SK-N-SH (cell line): ENCODE measurements around the gene XYLT2. TPM values are rescaled to one million over a fixed set of nuclear protein-coding genes. Genes with fewer than 3 reads are reported as not detected.

ENCODE experiments used
- CTCF ChIA-PET: fragments of 300-600, 350-600 bp; formaldehyde crosslinking; extraction: SDS; loops from one replicate; lab custom pipeline; 2021; lab: Yijun Ruan, JAX
- POLR2A ChIA-PET: fragments of 350-600 bp; sonication (Branson Sonifier 250); formaldehyde crosslinking; extraction: SDS; loops from one replicate; lab custom pipeline; 2020; ENCODE audit warnings: antibody characterized with exemption, inconsistent platforms; lab: Yijun Ruan, JAX
- DNase-seq: peaks from one replicate; pipeline ENCODE4 v3.0.0; 2012
- H2AFZ ChIP-seq: fragments of 200-600 bp; sonication (generic); 2 replicates; pipeline ENCODE4 v1.8.1; 2016; ENCODE audit warnings: antibody characterized with exemption, mild to moderate bottlenecking, low read depth
- H3F3A ChIP-seq: fragments of 200-600 bp; sonication (generic); replicated peaks from 2 replicates; pipeline ENCODE3; 2016; ENCODE audit warnings: antibody characterized with exemption, mild to moderate bottlenecking; ENCODE audit not compliant: insufficient read depth
- H3K27ac ChIP-seq, 2 experiments: fragments of 200-500 bp in 1 of 2; fragments of 200-600 bp in 1 of 2; sonication (Bioruptor generic) in 1 of 2; sonication (generic), shearing (Covaris generic) in 1 of 2; 2 replicates each; pipeline versions ENCODE4 v1.5.1 to v1.6.1; 2014 to 2016; ENCODE audit warnings: low read depth in 2 of 2, inconsistent platforms in 1 of 2, low read length in 1 of 2, mild to moderate bottlenecking in 1 of 2, mixed read lengths in 1 of 2
- H3K27me3 ChIP-seq: fragments of 200-600 bp; sonication (generic), shearing (Covaris generic); 2 replicates; pipeline ENCODE4 v1.6.1; 2016; ENCODE audit warnings: mixed run types; ENCODE audit not compliant: insufficient read depth
- H3K36me3 ChIP-seq, 2 experiments: fragments of 200-500 bp in 1 of 2; fragments of 200-600 bp in 1 of 2; sonication (Bioruptor generic) in 1 of 2; sonication (generic) in 1 of 2; replicated peaks in 1 of 2; 2 replicates each; pipeline versions ENCODE3 to v1.5.1; 2014 to 2016; ENCODE audit warnings: low read length in 1 of 2, mild to moderate bottlenecking in 1 of 2; ENCODE audit not compliant: insufficient read depth in 2 of 2, control insufficient read depth in 1 of 2
- H3K4me1 ChIP-seq, 2 experiments: fragments of 200-500 bp in 1 of 2; fragments of 200-600 bp in 1 of 2; sonication (Bioruptor generic) in 1 of 2; sonication (generic), shearing (Covaris generic) in 1 of 2; 2 replicates each; pipeline versions ENCODE4 v1.5.1 to v1.6.1; 2014 to 2016; ENCODE audit warnings: low read depth in 1 of 2, low read length in 1 of 2, mixed run types in 1 of 2; ENCODE audit not compliant: insufficient read depth in 2 of 2, control insufficient read depth in 1 of 2
- H3K4me2 ChIP-seq: fragments of 200-600 bp; sonication (generic), shearing (Covaris generic); 2 replicates; pipeline ENCODE4 v1.6.1; 2017; ENCODE audit warnings: mixed run types
- H3K4me3 ChIP-seq, 2 experiments: fragments of 200-500 bp in 1 of 2; fragments of 200-600 bp in 1 of 2; sonication (Bioruptor generic) in 1 of 2; sonication (generic), shearing (Covaris generic) in 1 of 2; 2 replicates each; pipeline versions ENCODE4 v1.5.1 to v1.8.1; 2014 to 2016; ENCODE audit warnings: low read depth in 2 of 2, inconsistent platforms in 1 of 2, low read length in 1 of 2, mild to moderate bottlenecking in 1 of 2, mixed read lengths in 1 of 2, moderate library complexity in 1 of 2
- H3K79me2 ChIP-seq: fragments of 200-600 bp; sonication (generic); 2 replicates; pipeline ENCODE4 v1.8.1; 2017; ENCODE audit warnings: mild to moderate bottlenecking; ENCODE audit not compliant: insufficient read depth
- H3K9ac ChIP-seq: fragments of 200-600 bp; sonication (generic); 2 replicates; pipeline ENCODE4 v1.6.1; 2017; ENCODE audit warnings: mixed run types
- H3K9me2 ChIP-seq: fragments of 200-600 bp; sonication (generic); 2 replicates; pipeline ENCODE4 v1.6.1; 2017; ENCODE audit warnings: mixed run types
- H3K9me3 ChIP-seq: fragments of 200-600 bp; sonication (generic); 2 replicates; pipeline ENCODE4 v1.6.1; 2017; ENCODE audit warnings: mixed run types, mild to moderate bottlenecking, moderate library complexity
- H4K20me1 ChIP-seq: fragments of 200-600 bp; sonication (generic); 2 replicates; pipeline ENCODE4 v1.6.1; 2017; ENCODE audit warnings: mild to moderate bottlenecking, mixed run types; ENCODE audit not compliant: insufficient read depth
- CHD2 ChIP-seq: fragments of 150-350 bp; IDR thresholded peaks from 2 replicates; pipeline ENCODE4 v1.6.1; 2018; ENCODE audit warnings: low read length; ENCODE audit not compliant: partially characterized antibody
- ELF1 ChIP-seq: IDR thresholded peaks from 2 replicates; pipeline ENCODE4 v1.4.0; 2012
- EP300 ChIP-seq, 2 experiments: IDR thresholded peaks; 2 replicates each; pipeline versions ENCODE4 v1.4.0 to v1.6.1; 2012; ENCODE audit warnings: borderline replicate concordance in 1 of 2, low read depth in 1 of 2, low read length in 1 of 2
- FOSL2 ChIP-seq: IDR thresholded peaks from 2 replicates; pipeline ENCODE4 v1.4.0; 2012; ENCODE audit warnings: low read depth, mild to moderate bottlenecking, moderate library complexity, borderline replicate concordance
- GABPA ChIP-seq: IDR thresholded peaks from 2 replicates; pipeline ENCODE4 v1.4.0; 2012; ENCODE audit warnings: low read depth, mild to moderate bottlenecking
- GATA2 ChIP-seq: sonication (generic); formaldehyde crosslinking; IDR thresholded peaks from 2 replicates; pipeline ENCODE4 v1.5.0; 2020; ENCODE audit warnings: mild to moderate bottlenecking, missing genetic modification reagents
- JUND ChIP-seq: IDR thresholded peaks from 2 replicates; pipeline ENCODE4 v1.4.0; 2012
- MEF2A ChIP-seq: IDR thresholded peaks from 2 replicates; pipeline ENCODE4 v1.4.0; 2012; ENCODE audit warnings: low read depth, borderline replicate concordance
- NFIC ChIP-seq: IDR thresholded peaks from 2 replicates; pipeline ENCODE4 v1.4.0; 2012; ENCODE audit warnings: borderline replicate concordance
- NRF1 ChIP-seq: IDR thresholded peaks from 2 replicates; pipeline ENCODE4 v1.6.1; 2012; ENCODE audit warnings: low read depth, mild to moderate bottlenecking, low read length
- POLR2AphosphoS5 ChIP-seq: IDR thresholded peaks from 2 replicates; pipeline ENCODE4 v1.6.1; 2012; ENCODE audit warnings: low read depth, low read length
- RAD21 ChIP-seq: IDR thresholded peaks from 2 replicates; pipeline ENCODE4 v1.6.1; 2012; ENCODE audit warnings: mild to moderate bottlenecking, low read length
- RCOR1 ChIP-seq: fragments of 150-350 bp; IDR thresholded peaks from 2 replicates; pipeline ENCODE4 v1.6.1; 2017; ENCODE audit warnings: antibody characterized with exemption, low read length
- RFX5 ChIP-seq: IDR thresholded peaks from 2 replicates; pipeline ENCODE4 v1.6.1; 2012; ENCODE audit warnings: mild to moderate bottlenecking, improper control_type of control experiment, low read length
- RXRA ChIP-seq: IDR thresholded peaks from 2 replicates; pipeline ENCODE4 v1.4.0; 2012; ENCODE audit warnings: low read depth, mild to moderate bottlenecking, borderline replicate concordance
- YY1 ChIP-seq: IDR thresholded peaks from 2 replicates; pipeline ENCODE4 v1.4.0; 2012; ENCODE audit warnings: low read depth, mild to moderate bottlenecking
- WGBS: methylation state at CpG from one replicate; pipeline ENCODE4 v1.1.6; 2017; ENCODE audit warnings: low lambda C conversion rate; 5-methylcytosine and 5-hydroxymethylcytosine counted together
- polyA plus RNA-seq, 3 experiments: library from polyadenylated mRNA; depleted of rRNA; stranded (reverse); fragments of >200 nt; gene quantifications; 2 replicates each; pipeline ENCODE4 v1.2.3, GENCODE V29; 2012
- TF ChIP-seq, protein P1 (sequence below): fragments of 150-350 bp; IDR thresholded peaks from 2 replicates; pipeline ENCODE4 v1.6.1; 2017; ENCODE audit warnings: antibody characterized with exemption, low read length, low read depth, borderline replicate concordance
- TF ChIP-seq, protein P2 (sequence below): IDR thresholded peaks from 2 replicates; pipeline ENCODE4; 2012
- TF ChIP-seq, protein P3 (sequence below): fragments of 200-600 bp; sonication (generic); IDR thresholded peaks from 2 replicates; pipeline ENCODE4 v1.6.1; 2017; ENCODE audit warnings: antibody characterized with exemption, mild to moderate bottlenecking, moderate library complexity

Gene XYLT2
- polyA plus RNA-seq, 1 of the 3 experiments (the other 2 are of a cell fraction) = 28.4 TPM

DNA sequence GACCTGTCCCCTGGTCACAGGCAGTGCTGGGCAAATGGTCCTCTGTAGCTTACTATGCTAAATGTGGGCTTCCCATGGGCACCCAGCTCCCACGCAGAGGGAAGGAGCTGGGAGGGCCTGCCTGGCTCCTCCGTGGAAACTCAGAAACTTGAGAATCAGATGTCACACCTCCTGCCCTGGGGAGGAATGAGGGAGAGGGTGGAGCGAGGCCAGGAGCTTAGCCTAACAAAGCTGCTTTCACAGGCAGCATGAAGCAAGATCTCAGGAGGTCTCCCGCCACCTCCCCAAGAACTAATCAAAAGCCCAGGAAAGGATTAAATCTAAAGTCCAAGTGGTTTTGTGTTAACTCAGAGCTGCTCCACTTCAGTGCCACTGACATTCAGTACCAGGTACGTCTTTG lies 33.6 kb upstream of the XYLT2 start:
- Histone ChIP-seq H3F3A (no peaks in the 10 kb centered on the region), H3K4me2 (no peak overlapping the region), H3K36me3 (no peaks in the 10 kb centered on the region), H3K79me2 (no peaks in the 10 kb centered on the region)
- POLR2A ChIA-PET = no interaction called here
- DNase-seq = no peak
- no peak for TF ChIP-seq RFX5
- TF ChIP-seq YY1 = no peak
- TF ChIP-seq NFIC = no peak
- no peak for TF ChIP-seq ELF1
- TF ChIP-seq, protein P1, sequence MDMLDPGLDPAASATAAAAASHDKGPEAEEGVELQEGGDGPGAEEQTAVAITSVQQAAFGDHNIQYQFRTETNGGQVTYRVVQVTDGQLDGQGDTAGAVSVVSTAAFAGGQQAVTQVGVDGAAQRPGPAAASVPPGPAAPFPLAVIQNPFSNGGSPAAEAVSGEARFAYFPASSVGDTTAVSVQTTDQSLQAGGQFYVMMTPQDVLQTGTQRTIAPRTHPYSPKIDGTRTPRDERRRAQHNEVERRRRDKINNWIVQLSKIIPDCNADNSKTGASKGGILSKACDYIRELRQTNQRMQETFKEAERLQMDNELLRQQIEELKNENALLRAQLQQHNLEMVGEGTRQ = no peak
- TF ChIP-seq RCOR1 = no peak
- no peak for TF ChIP-seq GABPA
- TF ChIP-seq, protein P2, sequence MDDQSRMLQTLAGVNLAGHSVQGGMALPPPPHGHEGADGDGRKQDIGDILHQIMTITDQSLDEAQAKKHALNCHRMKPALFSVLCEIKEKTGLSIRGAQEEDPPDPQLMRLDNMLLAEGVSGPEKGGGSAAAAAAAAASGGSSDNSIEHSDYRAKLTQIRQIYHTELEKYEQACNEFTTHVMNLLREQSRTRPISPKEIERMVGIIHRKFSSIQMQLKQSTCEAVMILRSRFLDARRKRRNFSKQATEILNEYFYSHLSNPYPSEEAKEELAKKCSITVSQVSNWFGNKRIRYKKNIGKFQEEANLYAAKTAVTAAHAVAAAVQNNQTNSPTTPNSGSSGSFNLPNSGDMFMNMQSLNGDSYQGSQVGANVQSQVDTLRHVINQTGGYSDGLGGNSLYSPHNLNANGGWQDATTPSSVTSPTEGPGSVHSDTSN = no peak
- no peak for TF ChIP-seq EP300 (IDR thresholded peaks at IDR 0.05; ENCODE audit: borderline replicate concordance in 1 of 2, low read depth in 1 of 2, low read length in 1 of 2)
- TF ChIP-seq RAD21 = no peak
- TF ChIP-seq, all 33 proteins: peak for 0
- no peaks in the 10 kb centered on the region for H3K9me3 ChIP-seq
- H2AFZ ChIP-seq = no peak overlapping the region
- H3K27me3 ChIP-seq = 0 out of 2 replicates have a peak, but pooled peaks cover 9% of the 10 kb centered on the region
- no peaks in the 10 kb centered on the region; a peak in 1 of 4 replicates for H3K4me1 ChIP-seq
- H3K9me2 ChIP-seq = no peaks in the 10 kb centered on the region
- H4K20me1 ChIP-seq = no peaks in the 10 kb centered on the region
- CTCF ChIA-PET = interaction anchor here (0.9 to 53.3 kb wide), 7 partner anchors 12 to 285 kb away, joined by 3 to 2150 read pairs (median 5); partner anchors contain the start of genes COL1A1 and LRRC59
- 47% methylated on average over 5 of the region's 5 CpGs for WGBS
- no peak overlapping the region for H3K27ac ChIP-seq
- no peak overlapping the region for H3K4me3 ChIP-seq
- H3K9ac ChIP-seq = no peak overlapping the region

DNA sequence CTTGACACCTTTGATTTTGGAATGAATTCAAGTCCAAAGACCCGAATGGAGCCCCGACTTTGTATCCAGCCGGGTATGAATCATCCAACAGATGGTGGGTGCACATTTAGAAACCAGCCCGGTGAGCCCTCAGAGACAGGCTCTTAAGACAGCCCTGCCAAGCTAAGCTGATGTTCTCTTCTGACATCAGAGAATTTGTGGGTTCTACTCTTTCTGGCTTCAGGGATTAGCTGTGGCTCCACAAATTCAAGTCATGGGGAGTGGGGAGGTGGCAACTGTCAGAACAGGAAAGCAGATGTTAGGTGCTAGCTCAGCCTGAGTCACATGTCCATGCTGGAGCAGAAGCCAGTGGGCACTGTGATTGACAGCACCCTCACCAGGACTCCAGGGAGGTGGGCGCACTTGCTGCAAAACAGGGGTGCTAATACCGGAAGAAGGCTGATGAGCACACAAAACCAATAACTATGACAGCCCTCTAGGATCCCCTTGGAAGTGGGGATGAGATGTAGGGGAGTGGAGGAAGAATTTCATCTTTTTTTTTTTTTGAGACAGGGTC lies 31.4 kb upstream of the XYLT2 start:
- Histone ChIP-seq H3K9ac (no peak overlapping the region), H3K27me3 (0 out of 2 replicates have a peak, but pooled peaks cover 9% of the 10 kb centered on the region), H3K36me3 (no peaks in the 10 kb centered on the region), H3K4me3 (no peak overlapping the region), H3F3A (no peaks in the 10 kb centered on the region), H3K9me3 (no peaks in the 10 kb centered on the region), H4K20me1 (no peaks in the 10 kb centered on the region), H3K4me2 (no peak overlapping the region), H2AFZ (no peak overlapping the region), H3K9me2 (no peaks in the 10 kb centered on the region), H3K4me1 (no peaks in the 10 kb centered on the region; a peak in 1 of 4 replicates), H3K27ac (no peak overlapping the region), H3K79me2 (no peaks in the 10 kb centered on the region)
- 75% methylated on average over 6 of the region's 6 CpGs for WGBS
- DNase-seq = no peak
- ChIA-PET POLR2A (no interaction called here), CTCF (interaction anchor here (0.6 to 5.5 kb wide), 2 partner anchors 18 to 145 kb away, joined by 3 to 43 read pairs; no protein-coding TSS in a partner anchor)
- TF ChIP-seq NRF1 = no peak
- TF ChIP-seq, protein P3, sequence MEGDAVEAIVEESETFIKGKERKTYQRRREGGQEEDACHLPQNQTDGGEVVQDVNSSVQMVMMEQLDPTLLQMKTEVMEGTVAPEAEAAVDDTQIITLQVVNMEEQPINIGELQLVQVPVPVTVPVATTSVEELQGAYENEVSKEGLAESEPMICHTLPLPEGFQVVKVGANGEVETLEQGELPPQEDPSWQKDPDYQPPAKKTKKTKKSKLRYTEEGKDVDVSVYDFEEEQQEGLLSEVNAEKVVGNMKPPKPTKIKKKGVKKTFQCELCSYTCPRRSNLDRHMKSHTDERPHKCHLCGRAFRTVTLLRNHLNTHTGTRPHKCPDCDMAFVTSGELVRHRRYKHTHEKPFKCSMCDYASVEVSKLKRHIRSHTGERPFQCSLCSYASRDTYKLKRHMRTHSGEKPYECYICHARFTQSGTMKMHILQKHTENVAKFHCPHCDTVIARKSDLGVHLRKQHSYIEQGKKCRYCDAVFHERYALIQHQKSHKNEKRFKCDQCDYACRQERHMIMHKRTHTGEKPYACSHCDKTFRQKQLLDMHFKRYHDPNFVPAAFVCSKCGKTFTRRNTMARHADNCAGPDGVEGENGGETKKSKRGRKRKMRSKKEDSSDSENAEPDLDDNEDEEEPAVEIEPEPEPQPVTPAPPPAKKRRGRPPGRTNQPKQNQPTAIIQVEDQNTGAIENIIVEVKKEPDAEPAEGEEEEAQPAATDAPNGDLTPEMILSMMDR = no peak
- TF ChIP-seq GATA2 (CRISPR knock-in tag) = no peak
- no peak for TF ChIP-seq EP300 (IDR thresholded peaks at IDR 0.05; ENCODE audit: borderline replicate concordance in 1 of 2, low read depth in 1 of 2, low read length in 1 of 2)
- TF ChIP-seq POLR2AphosphoS5 = no peak
- no peak for TF ChIP-seq JUND
- TF ChIP-seq MEF2A = no peak
- no peak for TF ChIP-seq CHD2
- TF ChIP-seq, protein P2 = no peak
- no peak for TF ChIP-seq RAD21
- no peak for TF ChIP-seq RXRA
- TF ChIP-seq FOSL2 = no peak
